CD4-positive, alpha-beta T cell treated with Interleukin-12 subunit alpha and Interleukin-12 subunit beta, for 1 hour (primary cell): ENCODE measurements around the gene RAB3C.
A peak's percentile ranks its signal among the peaks of the same experiment; 100 is the strongest.
"Not testable (repeated sequence)": the region's sequence is repeated elsewhere in the genome, so short reads cannot be mapped to it uniquely, and the experiment has no call there.

ENCODE experiments used
- DNase-seq: peaks from one replicate; pipeline ENCODE4 v3.0.0-alpha.2; 2020

RAB3C gene

GRCh38 chr5:58582803-58583491 is at the start of gene RAB3C:
TSS of gene RAB3C (plus strand) at chr5:58583075. CDS start at chr5:58583209, 134 bp downstream.
- peak; percentile 45 for DNase-seq

- not testable (repeated sequence) for DNase-seq
Measured at GRCh38 chr5:58541935-58542334, 40.9 kb upstream of the RAB3C start.

GRCh38 chr5:58542709-58543108 is 40.2 kb upstream of the RAB3C start:
- no peak for DNase-seq

- no peak for DNase-seq
Measured at GRCh38 chr5:58543723-58544122, 39.2 kb upstream of the RAB3C start.

- no peak for DNase-seq
Measured at GRCh38 chr5:58544195-58544594, 38.7 kb upstream of the RAB3C start.

- DNase-seq, result no peak
Measured at GRCh38 chr5:58544926-58545325, 37.9 kb upstream of the RAB3C start.

GRCh38 chr5:58545912-58546311 is 37.0 kb upstream of the RAB3C start:
- DNase-seq, result no peak

- no peak for DNase-seq
Measured at GRCh38 chr5:58548068-58548467, 34.8 kb upstream of the RAB3C start.

- no peak for DNase-seq
Measured at GRCh38 chr5:58551492-58551891, 31.4 kb upstream of the RAB3C start.

- not testable (repeated sequence) for DNase-seq
Measured at GRCh38 chr5:58557665-58558338, 25.1 kb upstream of the RAB3C start.

GRCh38 chr5:58563016-58563700 is 19.7 kb upstream of the RAB3C start:
- not testable (repeated sequence) for DNase-seq

GRCh38 chr5:58564043-58564832 is 18.6 kb upstream of the RAB3C start:
- DNase-seq, result not testable (repeated sequence)

- no peak for DNase-seq
Measured at GRCh38 chr5:58565033-58565432, 17.8 kb upstream of the RAB3C start.

- DNase-seq, result no peak
Measured at GRCh38 chr5:58571501-58571900, 11.4 kb upstream of the RAB3C start.

GRCh38 chr5:58572973-58573372 is 9.9 kb upstream of the RAB3C start:
- DNase-seq, result not testable (repeated sequence)

GRCh38 chr5:58579781-58580180 is 3.1 kb upstream of the RAB3C start:
- no peak for DNase-seq

GRCh38 chr5:58582019-58582802 is 664 bp upstream of the RAB3C start:
- no peak for DNase-seq

- DNase-seq, result no peak
Measured at GRCh38 chr5:58595952-58596351, 13.1 kb downstream of the RAB3C start.

GRCh38 chr5:58598440-58598839 is 15.6 kb downstream of the RAB3C start:
- no peak for DNase-seq

- DNase-seq, result no peak
Measured at GRCh38 chr5:58599217-58599616, 16.3 kb downstream of the RAB3C start.

GRCh38 chr5:58600613-58601012 is 17.7 kb downstream of the RAB3C start:
- not testable (repeated sequence) for DNase-seq

GRCh38 chr5:58602889-58603288 is 20.0 kb downstream of the RAB3C start:
- DNase-seq, result not testable (repeated sequence)
